Stimulated activated CD8-positive, alpha-beta memory T cell treated with anti-CD3 and anti-CD28 coated beads, Interleukin-12 subunit alpha, Interleukin-12 subunit beta, amount 100 ng/mL, for 4 hours (primary cell): ENCODE data around the gene EYA3.
A peak's percentile ranks its signal among the peaks of the same experiment; 100 is the strongest.

Experiments
- DNase-seq: peaks from one replicate; pipeline ENCODE4 v3.0.0-alpha.2; 2020; ENCODE audit warnings: low read depth

EYA3 gene

DNA sequence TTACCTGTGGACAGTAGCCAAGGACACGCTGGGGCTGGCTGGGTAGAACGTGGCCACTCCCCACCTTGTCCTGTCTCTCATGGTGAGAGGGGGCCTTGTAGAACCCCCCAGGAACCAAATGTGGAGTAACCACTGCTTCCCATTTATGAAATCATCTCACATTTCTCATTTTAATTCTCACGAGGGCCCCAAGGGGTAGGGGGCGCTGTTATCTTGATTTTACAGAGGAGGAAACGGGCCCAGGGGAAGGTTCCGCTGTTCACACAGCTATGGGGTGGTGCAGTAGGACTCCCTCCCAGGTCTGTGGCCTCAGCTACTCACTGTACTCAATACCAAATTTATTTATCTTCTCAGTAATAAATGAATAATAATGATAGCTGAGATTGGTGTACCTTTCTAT is 148.1 kb downstream of the EYA3 start:
- DNase-seq: peak; percentile 34

DNA sequence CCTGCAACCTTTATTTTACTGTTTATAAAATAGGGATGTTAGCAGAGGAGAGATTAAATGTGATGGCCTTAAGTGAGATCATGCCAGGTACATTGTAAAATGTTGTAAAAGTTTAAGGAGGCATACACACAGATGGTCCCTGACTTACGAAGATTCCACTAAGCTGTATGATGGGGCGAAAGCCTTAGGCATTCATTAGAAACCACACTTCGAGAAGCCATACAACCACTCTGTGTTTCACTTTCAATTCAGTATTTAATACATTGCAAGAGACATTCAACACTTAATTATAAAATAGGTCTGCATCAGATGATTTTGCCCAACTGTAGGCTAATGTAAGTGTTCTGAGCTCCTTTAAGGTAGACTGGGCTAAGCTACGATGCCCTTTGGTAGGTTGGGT is 149.9 kb downstream of the EYA3 start:
- DNase-seq: no peak

DNA sequence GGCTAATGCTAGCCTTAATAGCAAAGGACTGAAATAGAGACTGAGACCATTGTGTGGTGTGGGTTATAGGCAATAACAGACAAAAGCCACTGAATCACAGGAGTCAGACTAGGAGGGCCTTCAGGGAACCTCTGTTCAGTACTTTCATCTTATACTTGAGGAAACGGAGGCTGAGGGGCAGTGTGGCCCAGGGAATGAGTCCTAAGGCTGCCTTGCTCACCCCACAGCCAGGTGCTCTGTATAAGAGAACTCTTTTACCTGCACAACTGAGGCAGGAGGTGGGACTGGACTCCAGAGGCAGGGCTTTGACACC is 150.9 kb downstream of the EYA3 start:
- no peak for DNase-seq

DNA sequence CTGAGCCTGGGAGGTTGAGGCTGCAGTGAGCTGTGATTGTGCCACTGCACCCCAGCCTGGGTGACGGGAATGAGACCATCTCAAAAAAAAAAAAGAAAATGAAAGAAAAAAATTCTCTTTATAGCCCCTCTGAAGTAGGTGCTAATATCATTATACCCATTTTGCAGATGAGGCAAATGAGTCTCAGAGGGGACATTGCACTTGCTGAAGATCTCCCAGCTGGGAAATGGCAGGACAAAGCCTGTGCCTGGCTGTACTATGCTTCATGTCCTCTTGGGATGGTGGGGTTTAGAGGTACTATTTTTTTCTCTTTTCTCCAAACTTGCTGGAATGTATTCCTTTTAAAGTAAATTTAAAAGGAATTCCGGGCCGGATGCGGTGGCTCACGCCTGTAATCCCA is 152.0 kb downstream of the EYA3 start:
- DNase-seq: no peak

DNA sequence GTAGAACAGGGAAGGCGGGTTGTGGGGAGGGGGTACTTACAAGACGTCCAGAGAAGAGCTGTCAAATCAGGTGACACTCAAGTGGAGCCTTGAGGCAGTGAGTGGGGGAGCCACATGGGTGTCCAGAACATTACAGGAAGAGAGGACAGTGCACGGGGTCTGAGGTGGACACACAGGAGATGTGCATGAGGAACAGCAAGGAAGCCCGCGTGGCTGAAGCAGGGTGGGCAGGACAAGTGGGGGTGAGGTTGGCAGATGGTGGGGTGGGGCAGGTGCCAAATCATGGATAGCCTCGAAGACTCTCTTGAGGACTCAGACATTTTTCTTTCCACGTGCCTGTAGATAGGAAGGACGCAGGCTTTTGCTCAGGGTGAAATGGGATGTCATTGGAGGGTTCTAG is 152.7 kb downstream of the EYA3 start:
- DNase-seq: no peak

DNA sequence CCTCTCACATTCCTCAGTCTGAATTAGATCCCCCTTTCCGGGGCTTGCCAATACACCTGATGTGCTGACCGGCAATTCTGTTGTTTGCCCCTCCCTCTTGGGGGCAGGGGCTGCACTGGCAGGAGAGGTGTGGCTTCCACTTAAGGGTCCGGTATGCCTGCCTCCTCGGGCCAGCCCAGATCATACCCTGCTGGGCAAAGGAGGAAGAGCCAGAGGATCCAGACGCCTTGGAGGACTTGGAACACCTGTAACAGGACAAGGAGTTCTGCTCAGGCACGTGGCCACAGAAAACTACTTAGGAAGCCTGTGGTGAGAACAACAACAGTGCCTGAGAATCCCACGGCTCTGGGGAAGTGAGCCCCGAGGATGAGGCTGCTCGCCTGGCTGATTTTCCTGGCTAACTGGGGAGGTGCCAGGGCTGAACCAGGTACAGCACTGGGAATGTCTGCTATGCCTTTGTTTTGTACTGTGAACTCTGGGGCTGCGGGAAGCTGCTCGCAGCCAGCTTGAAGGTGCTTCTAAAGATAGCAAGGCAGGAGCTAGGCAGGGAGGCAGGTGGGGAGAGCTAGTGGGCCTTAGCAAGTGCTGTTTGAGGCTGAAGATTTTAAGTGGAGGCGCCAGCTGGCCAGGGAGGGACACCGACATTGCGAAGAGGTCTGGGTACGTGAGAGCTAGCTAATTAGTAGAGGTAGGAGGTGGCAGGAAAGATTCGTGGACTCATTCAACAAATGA is 153.4 kb downstream of the EYA3 start, which contains the start of gene SMPDL3B:
TSS of gene SMPDL3B (plus strand) at position 183 of the 732 bp plus-strand sequence. CDS start at position 367, 184 bp downstream.
- DNase-seq: no peak

DNA sequence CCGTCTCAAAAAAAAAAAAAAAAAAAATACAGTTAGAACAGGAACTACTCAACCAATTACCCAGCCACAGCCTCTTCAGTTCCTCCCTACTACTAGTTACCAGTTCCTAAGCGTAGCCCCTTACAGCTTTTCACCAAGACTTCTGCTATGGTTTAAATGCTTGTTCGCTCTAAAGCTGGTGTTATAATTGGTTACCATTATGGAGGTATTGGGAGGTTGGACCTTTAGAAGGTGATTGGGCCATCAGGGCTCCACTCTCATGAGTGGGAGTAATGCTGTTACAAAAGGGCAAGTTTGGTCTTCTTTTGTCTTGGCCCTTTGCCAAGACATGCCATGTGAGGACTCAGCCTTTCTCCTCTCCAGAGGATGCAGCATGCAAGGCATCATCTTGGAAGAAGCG is 156.7 kb downstream of the EYA3 start:
- no peak for DNase-seq

DNA sequence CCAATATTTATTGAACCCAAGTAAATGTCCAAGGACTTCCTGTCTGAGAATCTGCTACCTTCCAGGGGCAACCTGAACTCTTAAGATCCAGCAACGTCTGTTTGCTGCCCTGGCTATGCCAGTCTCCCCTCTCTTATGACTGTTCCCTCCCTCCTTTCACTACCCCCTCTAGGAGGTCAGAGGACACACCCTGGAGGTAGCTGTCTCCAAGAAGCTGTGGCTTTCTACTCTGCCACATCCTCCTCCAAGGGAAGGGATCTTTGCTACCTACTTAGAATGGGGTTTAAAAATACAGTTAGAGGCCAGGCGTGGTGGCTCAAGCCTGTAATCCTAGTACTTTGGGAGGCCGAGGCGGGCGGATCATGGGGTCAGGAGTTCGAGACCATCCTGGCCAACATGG is 157.2 kb downstream of the EYA3 start:
- no peak for DNase-seq

DNA sequence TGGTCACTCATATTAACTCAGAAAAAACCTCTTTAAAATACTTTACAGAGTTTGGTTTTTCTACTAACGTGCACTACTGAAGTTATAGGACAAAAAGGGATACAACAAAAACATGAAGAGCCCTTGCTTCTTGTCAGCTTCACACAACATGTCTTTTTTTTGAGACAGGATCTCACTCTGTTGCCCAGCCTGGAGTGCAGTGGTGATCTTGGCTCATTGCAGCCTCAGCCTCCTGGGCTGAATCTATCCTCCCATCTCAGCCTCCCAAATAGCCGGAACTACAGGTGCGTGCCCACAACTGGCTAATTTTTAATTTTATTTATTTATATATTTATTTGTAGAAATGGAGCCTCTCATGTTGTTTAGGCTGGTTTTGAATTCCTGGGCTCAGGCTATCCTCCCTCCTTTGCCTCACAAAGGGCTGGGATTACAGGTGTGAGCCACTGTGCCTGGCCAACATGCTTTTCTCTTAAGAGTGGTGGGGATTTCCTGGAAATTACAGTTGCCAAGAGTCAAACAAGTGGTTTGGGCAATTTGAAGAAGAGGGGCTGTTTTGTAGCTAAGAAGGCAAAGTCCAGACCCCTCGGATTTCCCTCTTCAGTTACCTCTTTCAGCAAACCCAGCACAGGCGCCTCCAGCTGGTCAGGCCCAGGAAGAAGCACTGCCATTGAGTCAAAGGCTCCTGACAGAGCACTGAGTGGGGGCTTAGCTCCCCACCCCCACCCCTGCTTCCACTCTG is 160.0 kb downstream of the EYA3 start:
- no peak for DNase-seq

DNA sequence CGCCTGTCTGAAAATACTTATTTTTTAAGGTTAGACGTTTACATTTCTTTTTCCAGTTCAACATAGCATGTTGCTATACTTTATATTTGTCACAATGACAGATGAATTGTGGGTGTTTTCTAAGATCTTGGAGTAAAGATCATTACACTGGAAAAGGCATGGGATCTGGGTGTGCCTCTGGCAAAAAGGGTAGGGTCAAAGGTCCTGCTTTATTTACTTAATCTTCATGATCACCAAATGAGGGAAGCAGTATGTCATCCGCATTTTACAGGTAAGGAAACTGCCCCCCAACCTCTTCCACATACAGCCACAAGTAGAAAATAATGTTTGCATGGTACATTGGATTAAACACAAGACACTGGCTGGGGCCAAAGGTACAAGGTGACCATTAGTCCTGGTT is 166.1 kb downstream of the EYA3 start:
- DNase-seq: no peak
